Stimulated activated CD4-positive, alpha-beta T cell treated with anti-CD3 and anti-CD28 coated beads, Interleukin-15, amount 100 ng/mL, for 48 hours (primary cell): Measurements from ENCODE around the gene CSF1R.
"Not testable (repeated sequence)": the region's sequence is repeated elsewhere in the genome, so short reads cannot be mapped to it uniquely, and the experiment has no call there.

Experiments
- DNase-seq, 2 donors: peaks; one replicate each; pipeline ENCODE4 v3.0.0-alpha.2; 2020; ENCODE audit warnings: low read depth in 2 of 2

CSF1R gene

DNA sequence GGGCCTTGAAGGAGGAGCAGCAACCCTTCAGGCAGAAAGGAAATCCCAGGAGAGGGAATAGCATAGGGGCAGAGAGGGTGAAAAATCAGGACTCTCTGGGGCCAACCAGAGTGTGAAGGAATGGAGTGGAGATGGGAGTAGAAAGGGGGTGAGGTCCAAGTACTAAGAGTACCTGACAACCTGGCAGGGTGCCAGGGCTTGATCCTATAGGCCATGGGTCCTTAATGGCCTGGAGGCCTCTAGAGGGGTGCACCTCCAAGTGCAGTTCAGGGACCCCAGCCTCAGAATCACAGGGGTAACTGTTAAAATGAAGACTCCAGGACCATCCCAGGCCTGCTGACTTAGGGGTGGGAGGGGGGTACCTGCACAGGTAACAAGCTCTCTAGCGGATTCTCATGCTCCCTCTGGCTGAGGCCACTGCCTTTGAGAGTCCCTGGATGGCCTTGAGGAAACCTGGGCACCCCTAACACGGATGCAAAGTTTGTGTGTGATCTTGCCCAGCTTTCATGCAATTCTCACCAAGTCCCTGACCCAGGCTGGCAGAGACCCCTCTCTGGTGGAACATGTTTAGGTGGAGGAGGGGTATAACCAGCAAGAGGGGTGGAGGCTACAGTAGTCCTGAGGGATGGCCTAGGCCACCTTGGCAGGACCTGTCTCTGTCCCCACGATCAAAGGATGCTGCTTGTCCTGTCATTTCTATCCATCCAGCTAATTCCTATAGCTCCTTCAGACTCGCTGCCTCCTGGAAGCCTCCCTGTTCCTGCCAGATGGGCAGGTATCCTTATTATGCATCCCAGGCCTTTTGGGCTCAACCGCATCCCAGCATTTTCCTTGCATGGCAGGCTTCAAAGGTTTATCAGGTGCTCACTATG lies 17.6 kb upstream of the CSF1R start:
- no peak for DNase-seq

- no peak for DNase-seq
Measured at GRCh38 chr5:150101023-150101422, 14.7 kb upstream of the CSF1R start.

DNA sequence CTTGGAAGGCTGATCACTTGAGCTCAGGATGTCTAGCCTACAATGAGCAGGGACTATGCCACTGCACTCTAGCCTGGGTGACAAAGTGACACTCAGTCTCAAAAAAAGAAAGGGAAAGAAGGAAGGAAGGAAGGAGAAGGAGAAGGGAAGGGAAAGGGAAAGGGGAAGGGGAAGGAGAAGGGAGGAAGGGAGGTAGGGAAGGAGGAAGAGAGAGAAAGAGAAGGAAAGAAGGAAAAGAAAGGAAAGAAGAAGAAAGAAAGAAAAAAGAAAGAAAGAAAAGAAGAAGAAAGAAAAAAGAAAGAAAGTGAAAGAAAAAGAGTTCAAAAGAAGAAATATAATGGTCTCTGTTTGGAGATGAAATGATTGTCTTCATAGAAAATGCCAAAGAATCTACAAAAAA lies 10.8 kb upstream of the CSF1R start:
- no peak for DNase-seq

DNA sequence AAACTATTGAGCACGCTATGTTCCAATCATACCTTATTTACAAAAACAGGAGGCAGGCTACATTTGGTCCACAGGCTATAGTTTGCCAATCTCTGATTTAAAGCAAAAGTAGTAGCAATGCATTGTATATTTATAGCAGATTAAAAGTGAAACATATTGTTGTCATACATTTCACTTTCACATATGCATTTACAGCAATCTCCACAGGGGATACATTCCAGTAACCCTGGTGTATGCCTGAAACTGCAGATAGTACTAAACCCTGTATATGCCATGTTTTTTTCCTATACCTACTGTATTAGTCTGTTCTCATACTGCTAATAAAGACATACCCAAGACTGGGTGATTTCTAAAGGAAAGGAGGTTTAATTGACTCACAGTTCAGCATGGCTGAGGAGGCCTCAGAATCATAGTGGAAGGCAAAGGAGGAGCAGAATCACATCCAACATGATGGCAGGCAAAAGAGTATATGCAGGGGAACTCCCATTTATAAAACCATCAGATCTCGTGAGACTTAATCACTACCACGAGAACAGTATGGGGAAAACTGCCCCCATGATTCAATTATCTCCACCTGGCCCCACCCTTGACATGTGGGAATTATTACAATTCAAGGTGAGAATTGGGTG lies 5.9 kb upstream of the CSF1R start:
- DNase-seq = no peak

- no peak for DNase-seq
Measured at GRCh38 chr5:150085191-150085912, 1.0 kb downstream of the CSF1R start.

DNA sequence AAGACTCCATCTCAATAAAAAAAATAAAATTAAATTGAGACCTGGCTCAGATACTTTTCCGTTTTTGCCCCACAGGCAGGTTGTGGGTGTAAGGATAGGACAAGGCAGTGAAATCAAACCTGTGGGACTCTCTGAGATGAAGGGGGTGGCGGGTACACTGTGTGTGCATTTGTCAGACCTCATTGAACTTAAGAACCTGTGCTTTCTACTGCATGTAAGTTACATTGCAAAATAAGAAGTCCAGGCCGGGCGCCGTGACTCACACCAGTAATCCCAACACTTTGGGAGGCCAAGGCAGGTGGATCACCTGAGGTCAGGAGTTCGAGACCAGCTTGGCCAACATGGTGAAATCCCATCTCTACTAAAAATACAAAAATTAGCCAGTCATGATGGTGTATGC lies 1.6 kb downstream of the CSF1R start:
- DNase-seq = not testable (repeated sequence)

GRCh38 chr5:150082889-150083288 lies 3.5 kb downstream of the CSF1R start:
- no peak for DNase-seq

DNA sequence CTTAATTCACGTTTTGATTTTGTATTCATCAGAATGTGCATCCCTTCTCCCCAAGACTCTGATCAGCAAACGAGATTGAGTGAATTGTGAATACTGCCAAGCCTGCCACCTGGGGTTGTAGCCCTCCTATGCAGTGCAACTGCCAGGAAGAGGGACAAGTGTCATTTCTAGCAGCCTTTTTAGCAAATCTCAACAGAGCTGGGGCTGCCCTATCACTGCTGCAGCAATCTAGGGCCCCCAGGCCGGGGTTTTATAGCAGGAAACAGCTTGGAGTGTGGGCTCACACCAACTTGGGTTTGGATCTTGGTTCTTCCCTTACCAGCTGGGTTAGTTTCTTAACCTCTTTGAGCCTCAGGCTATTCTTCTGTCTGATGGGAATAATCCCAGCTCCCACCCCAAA lies 4.0 kb downstream of the CSF1R start:
- no peak for DNase-seq

- DNase-seq = no peak
Measured at GRCh38 chr5:150081541-150082283, 4.6 kb downstream of the CSF1R start.

DNA sequence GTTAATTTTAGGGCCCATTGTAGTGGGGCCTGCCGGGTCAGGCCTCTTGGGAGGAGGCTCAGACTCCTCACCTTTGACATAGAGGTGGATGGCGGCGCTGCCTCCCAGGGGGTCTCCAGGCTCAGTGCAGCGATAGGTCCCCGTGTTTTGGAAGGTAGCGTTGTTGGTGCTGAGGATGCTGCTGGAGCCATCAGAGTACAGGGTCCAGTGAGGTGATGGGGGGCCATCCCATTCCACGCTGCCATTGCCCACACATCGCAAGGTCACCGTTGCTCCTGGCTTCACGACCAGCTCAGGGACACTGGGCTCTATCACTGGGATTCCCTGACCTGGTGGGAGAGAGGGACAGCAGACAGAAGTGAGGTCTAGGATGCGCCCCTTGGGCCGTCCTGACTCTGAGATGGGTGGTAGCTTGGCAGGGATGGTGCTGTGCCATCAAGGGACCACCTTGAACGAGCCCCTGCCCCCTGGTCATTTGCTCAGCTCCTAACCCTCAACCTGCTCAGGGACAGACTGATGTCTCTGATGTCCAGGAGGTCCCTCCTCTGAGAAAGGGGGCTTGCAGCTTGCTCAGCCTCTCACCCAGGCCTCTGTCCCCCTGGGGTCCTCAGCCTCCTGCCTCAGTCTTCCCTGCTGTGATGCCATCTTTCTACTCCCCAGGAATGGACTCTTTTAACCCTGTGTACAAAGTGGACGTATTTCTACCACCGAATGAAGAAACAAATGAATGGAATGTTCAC lies 5.5 kb downstream of the CSF1R start:
- DNase-seq = no peak

DNA sequence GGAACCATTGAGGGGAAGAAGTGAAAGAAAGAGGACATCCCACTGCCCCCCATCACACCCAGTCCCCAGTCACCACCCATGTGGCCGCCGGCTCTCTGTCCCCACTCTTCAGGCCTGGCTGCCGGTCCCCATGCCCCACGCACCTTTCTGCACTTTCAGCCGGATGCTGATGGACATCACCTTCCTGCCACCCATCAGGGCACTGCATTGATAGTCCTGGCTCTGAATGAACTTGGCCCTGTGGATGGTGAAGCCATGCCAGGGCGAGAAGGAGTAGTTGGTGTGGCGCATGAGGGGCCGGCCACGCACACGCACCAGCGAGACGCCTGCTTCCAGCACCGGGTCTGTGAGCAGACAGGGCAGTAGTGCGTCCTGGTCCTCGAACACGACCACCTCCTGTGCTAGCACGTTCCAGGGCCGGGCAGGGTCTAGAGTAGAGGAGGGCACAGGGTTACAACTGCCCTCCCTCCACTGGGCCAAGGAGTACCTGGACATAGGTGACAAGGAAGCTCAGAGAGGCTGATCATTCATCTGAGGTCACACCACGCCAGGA lies 6.4 kb downstream of the CSF1R start:
- DNase-seq = no peak

DNA sequence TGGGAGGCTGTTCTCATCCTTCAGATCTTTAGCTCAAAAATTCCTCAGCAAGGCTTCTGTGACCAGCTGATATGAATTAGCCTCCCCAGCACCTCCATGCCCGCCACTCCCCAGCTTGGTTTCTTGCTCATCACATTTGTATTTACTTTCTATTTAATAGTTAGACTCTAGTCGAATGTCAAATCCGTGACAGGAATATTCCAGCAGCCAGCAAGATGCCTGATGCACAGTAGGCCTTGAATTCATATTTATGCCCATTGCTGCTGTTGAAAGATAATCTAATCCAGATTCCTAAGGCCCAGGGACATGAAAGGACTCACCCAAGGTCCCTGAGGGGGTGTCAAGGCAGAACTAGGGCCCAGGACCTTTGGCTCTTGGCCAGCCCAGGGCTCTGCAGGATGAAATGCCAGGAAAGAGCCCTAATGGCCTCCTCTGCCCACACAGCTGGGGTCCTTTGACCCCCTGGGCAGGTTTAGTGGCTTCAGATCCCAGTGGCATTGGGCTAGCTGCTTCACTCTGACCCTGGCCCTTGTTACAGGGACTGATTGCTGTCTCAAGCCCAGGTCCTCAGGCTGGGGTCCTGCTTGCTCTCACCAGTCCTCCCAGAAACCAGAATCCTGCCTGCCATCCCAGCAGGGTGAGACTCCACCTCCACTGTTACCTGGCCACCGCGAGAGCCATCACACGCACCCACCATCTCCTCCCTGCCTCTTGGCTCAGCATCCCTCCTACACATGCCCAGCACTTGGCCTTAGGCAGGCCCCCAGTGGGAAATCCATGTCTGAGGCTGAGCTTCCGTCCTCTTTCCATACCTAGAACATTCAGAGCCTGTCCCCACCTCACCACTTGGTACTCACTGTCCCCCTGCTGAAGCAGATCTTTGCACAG lies 7.3 kb downstream of the CSF1R start:
- DNase-seq = no peak

DNA sequence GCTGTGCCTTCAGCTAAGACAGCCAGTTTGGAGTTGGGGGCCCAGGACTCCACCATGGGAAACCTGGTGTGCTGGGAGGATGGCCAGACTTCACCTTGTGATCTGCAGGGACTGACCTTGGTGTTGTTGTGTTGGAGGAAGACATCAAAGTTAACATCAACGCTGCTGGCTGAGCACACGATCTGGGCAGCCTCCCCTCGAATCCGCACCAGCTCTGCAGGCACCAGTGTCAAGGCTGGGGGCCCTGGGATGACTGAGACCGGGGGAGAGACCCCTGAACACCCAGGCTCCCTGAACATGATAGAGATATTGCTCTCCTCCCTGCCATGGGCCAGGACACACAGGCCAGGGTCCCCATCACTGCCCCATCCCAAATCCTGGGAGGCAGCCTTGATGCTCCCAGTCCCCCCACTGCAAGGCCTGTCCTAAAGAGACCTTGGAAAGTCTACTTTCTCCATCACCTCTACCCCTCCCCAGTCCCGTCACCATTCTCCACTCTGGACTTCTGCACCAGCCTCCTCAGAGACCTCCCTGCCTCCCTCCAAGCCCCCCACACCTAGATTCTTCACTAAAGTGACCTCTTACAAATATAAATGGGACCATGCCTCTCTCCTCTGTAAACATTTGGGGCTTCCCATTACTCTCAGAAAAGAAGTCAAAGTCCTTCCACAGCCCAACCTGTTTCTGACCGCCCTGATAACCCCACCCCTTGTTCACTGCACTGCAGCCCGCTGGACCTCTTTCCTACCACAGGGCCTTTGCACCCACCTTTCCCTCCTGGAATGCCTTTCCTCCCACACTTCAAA lies 8.2 kb downstream of the CSF1R start:
- DNase-seq = no peak

GRCh38 chr5:150077060-150077459 lies 9.3 kb downstream of the CSF1R start:
- no peak for DNase-seq

DNA sequence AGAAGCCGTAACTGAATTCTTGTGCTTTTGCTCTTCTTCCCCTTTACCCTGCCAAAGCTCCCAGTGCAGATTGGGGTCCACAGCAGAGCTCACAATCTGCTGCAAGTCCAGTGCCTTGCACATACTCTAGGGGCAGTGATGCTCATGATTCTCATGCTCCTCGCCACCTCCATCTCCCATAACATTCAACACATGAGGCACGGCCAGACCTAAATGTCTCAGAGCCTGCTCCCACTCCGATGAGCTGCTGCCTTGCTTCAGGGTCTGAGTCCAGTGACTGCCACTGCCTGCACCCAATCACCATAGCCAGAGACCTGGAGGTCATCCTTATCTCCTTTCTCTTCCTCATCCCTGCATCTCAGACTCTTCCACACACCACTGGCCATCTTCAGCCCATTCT lies 10.5 kb downstream of the CSF1R start:
- DNase-seq = no peak

DNA sequence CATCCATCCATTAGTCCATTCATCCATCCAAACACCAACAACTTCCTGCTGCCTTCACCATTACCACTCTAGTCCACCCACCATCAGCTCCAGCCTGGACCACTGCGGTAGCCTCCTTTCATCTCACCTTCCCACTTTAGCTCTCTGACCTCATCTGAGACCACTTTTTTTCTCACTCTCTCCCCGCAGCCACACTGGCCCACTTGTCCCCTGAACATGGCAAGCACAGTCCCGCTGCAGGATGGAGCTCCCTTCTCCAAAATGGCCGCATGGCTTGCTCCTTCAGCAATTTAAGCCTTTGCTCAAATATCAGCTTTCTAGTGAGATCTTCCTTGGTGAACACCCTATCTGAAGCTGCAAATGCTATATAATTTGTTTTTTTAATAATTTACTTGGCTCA lies 11.1 kb downstream of the CSF1R start:
- no peak for DNase-seq

DNA sequence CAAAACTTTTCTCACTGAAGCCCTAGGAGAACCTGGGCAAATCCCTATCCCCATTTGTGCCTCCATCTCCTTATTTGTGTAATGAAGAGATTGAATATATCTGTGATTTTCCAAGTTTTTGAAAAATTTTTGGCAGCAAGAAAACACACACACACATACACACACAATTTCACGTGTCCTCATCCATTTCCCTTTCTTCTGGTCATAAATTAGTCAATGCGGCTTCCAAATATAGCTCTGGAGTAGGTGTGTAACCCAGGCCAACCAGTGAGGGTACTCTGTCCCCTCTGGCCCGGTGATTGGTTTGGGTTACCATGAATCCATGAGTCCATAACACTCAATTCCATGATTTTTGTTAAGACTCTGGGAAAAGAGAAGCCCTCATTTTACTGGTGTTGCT lies 12.7 kb downstream of the CSF1R start:
- no peak for DNase-seq

DNA sequence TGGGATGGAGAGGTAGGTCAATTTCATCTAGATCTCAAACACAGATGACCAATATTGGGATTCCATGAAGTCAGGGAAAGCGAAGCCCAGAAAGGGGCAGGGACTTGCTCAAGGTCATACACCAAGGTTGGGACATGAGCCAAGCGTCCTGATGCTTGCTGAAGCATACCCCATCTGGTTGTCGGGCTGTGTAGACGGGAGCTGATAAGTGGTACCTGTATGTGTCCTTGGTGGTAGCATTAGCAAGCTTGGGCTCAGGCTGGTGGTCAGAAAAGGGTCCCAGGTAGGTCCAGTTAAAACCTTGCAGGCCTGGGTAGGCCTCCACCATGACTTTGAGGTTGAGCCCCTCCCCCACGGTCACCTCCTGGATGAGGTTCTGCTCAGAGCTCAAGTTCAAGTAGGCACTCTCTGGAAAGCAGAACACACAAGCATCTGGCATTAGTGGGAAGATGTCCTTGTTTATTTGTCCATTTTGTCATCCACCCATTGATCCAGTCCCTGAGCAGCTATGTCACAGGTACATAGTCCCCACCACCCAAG lies 13.2 kb downstream of the CSF1R start:
- DNase-seq = no peak

GRCh38 chr5:150070821-150071220 lies 15.5 kb downstream of the CSF1R start:
- no peak for DNase-seq
